NCI-H460 (cell line): ENCODE measurements around the gene SMYD3. TPM values are rescaled to one million over a fixed set of nuclear protein-coding genes. Genes with fewer than 3 reads are reported as not detected.
"Not testable (repeated sequence)": the region's sequence is repeated elsewhere in the genome, so short reads cannot be mapped to it uniquely, and the experiment has no call there.

Experiments used
- DNase-seq: peaks from one replicate; pipeline ENCODE4 v3.0.0-alpha.2; 2016; ENCODE audit warnings: low read depth; ENCODE audit errors: extremely low read depth
- total RNA-seq: library from RNA; depleted of rRNA; stranded (reverse); fragments of >200 nt; shearing (Covaris generic); gene quantifications from 2 replicates; pipeline ENCODE4 v1.2.3, GENCODE V29; 2014

SMYD3 gene
- total RNA-seq, 1 experiment from 2014 or later: 348 TPM

DNA sequence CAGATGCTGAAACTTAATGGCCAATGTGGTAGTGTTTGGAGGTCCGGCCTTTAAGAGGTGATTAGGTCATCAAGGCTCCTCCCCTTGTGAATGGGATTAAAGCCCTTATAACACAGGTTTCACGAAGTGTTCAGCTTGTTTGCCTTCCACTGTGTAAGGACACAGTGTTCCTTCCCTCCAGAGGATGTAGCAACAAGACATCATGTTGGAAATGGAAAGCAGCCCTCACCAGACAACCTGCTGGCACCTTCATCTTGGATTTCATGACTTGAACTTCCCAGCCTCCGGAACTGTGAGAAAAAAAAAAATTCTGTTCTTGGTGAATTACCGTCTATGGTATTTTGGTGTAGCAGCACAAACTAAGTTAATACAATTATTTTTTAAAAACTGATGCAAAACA lies 738.5 kb downstream of the SMYD3 start:
- DNase-seq: no peak

DNA sequence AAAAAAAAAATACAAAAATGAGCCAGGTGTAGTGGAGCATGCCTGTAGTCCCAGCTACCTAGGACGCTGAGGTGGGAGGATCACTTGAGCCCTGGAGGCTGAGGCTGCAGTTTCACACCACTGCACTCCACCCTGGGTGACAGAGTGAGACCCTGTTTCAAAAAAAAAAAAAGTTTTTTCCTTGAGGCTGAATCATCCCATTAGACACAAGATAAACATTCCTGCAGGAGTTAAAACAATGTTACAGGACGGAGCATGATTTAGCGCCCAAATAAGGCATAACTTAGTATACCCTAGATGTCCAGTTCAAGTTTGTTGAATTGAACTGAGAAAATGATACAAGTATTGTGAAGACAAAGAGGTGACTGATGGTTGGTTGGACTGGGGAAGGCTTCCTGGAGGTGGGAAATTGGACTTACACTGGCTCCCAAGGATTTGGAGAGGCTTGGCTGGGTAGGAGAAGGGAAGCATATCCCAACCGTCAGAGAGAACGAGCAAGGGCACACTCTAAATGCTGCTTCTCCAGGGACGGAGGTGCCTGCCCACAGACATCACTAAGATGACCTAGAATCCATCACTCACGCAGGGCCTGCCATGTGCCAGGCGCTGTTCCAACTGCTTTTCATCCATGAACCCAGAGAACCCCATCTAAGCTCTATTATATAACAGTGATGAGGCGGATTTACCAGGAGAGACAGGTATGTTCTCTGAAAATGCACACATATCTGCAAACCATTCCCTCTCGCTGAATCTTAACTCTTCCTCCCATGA lies 741.7 kb downstream of the SMYD3 start:
- no peak for DNase-seq

- DNase-seq: no peak
Measured at GRCh38 chr1:245763873-245764331, 743.2 kb downstream of the SMYD3 start.

GRCh38 chr1:245762396-245762910 lies 744.6 kb downstream of the SMYD3 start:
- DNase-seq: no peak

DNA sequence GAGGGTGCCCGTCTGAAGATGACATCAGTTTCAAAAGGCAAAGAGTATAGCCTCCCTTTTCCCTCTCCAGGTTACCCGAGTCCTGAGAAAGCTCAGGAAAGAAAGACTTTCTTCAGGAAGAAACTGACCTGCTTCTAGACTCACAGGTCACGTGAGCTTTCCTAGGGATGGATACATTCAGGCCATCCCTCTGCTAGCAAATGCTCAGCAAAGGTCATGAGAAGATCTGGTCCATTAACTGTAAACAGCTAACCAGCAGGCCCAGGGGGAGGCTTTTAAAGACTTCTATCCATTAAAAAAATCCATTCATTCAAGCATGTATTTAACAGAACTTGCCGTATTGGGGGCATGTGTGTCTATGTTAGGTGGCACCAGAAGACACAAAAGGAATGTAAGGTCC lies 746.8 kb downstream of the SMYD3 start:
- no peak for DNase-seq

- DNase-seq: no peak
Measured at GRCh38 chr1:245754463-245754961, 752.6 kb downstream of the SMYD3 start.

- no peak for DNase-seq
Measured at GRCh38 chr1:245753807-245754206, 753.3 kb downstream of the SMYD3 start.

DNA sequence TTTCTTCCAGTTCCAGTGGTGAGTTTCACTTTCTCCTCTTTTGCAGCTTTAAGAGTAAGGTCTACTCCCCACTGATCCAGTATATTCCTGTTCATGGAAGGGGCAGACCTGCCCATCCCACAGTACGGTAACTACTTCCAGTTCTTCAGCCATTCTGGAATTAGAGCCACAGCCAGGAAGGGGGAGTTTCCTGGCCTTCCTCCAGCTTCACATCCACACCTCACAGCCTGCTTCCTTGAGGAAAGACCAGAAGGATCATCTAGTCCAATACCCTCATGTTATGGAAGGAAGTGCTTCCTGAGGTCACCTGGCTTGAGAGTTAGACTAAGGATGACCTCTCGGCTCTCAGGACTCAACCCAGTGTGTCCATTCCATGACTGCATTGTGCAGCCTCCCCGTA lies 754.5 kb downstream of the SMYD3 start:
- no peak for DNase-seq

DNA sequence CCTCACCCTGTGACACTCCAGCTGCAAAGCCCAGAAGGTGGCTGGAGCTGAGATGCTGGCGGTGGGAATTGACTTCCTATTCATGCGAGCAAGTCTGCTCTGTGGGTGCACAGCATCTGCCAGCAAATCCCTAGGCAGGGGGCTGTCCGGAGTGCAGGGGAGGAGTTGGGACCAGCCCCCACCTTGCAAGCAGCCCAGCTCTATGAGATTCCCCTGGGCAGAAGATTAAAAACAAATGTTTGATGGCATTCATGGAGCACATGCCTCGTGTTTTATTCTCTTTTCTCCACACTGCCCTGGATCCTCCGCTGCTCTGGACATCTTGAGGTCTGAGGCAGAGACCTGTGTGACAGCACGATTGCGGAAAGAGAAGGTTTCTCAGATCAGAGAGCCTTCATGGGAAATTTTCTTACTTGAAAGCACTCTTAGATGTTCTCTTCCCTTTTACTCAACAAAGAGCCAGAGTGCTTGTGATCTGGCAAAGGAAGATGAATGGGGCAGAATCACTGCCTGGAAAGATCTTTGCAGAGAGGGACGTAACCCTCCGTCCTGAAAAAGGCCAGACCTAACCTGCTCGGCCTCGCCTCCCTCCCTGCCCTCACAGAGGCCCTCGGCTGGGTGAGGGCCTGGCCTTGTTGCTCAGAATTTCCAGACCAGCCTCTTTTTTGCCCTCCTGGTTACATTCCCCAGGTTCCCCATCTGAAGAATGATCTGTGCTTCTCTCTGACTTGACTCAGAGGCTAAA lies 755.2 kb downstream of the SMYD3 start:
- no peak for DNase-seq

- no peak for DNase-seq
Measured at GRCh38 chr1:245751116-245751515, 756.0 kb downstream of the SMYD3 start.

- no peak for DNase-seq
Measured at GRCh38 chr1:245750261-245750660, 756.8 kb downstream of the SMYD3 start.

DNA sequence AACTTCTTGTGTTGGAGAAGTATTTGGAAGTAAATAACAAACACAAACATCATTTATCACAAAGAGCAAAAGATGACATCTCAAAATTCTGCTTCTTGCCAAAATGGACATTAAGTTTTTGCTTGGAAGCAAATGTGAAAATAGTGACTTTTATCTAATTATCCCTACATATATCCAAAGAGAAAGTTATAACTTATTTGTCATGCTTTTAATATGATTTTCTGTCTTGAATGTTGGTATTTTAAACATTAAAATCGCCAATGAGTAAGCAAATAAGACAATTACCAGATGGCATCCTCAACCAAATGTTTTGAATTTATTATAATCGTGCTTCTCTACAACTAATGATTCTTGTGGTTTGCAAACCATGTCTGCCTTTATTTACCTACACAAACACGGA lies 758.0 kb downstream of the SMYD3 start:
- no peak for DNase-seq

- no peak for DNase-seq
Measured at GRCh38 chr1:245748646-245749045, 758.4 kb downstream of the SMYD3 start.

DNA sequence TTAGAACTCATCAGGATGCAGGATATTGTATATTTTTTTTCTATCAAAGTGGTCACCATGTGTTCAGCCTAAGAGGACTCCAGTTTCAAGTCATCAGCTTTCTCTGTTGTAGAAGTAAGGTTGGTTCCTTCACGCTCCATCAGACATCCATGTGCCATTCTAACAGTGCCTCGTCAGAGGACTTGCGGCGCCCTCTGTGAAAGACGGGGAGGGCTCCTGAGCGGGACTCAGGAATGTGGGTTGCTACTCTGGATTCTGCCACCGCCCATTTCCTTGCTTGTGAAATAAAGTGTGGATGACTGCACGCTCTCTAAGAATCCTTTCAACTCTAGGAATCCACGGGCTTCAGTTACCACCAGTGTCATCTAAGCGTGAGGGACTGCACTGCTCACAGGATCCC lies 758.8 kb downstream of the SMYD3 start:
- no peak for DNase-seq

DNA sequence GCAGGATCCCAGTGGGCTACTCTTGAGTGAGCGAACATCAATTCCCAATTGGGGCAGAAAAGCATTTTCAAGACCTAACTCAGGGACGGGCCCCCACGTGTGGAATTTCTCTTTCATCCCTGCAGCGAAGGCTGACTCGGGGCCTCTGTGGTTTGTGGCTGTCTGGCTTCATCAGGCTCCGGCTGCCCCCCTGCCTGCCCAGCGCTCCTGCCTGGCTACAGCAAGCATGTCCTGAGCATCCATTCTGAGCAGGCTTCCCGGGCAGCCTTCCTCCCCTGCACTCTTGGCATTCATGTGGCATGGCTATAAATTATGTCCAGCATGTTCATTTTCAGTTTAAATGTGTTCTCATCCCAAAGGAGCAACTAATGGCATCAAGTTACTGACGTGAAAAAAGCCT lies 764.2 kb downstream of the SMYD3 start:
- DNase-seq: no peak

DNA sequence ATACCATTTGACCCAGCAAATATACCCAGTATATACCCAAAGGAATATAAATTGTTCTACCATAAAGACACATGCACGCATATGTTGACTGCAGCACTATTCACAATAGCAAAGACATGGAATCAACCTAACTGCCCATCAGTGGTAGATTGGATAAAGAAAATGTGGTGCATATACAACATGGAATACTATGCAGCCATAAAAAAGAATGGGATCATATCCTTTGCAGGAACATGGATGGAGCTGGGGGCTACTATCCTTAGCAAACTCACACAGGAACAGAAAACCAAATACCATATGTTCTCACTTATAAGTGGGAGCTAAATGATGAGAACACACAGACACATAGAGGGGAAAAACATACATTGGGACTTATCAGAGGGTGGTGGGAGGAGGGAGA lies 766.7 kb downstream of the SMYD3 start:
- DNase-seq: not testable (repeated sequence)

DNA sequence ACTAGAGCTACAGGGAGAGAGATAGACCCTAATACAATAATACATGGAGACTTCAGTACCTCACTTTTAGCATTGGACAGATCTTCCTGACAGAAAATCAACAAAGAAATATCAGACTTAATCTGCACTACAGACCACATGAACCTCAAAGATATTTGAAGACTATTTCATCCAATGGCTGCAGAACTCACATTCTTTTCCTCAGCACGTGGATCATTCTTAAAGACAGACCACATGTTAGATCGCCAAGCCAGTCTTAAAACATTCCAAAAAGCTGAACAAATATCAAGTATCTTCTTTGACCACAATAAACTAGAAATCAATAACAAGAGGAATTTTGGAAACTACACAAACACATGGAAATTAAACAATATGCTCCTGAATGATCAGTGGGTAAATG lies 776.3 kb downstream of the SMYD3 start:
- DNase-seq: no peak

DNA sequence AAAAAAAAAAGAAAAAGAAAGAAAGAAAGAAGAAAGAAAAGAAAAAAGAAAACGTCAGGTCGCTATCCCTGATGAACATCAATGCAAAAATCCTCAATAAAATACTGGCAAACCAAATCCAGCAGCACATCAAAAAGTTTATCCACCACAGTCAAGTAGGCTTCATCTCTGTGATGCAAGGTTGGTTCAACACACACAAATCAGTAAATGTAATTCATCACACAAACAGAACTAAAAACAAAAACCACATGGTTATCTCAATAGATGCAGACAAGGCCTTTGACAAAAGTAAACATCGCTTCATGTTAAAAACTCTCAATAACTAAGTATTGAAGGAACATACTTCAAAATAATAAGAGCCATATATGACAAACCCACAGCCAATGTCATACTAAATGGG lies 779.0 kb downstream of the SMYD3 start:
- DNase-seq: not testable (repeated sequence)

GRCh38 chr1:245721488-245721887 lies 785.6 kb downstream of the SMYD3 start:
- DNase-seq: no peak

DNA sequence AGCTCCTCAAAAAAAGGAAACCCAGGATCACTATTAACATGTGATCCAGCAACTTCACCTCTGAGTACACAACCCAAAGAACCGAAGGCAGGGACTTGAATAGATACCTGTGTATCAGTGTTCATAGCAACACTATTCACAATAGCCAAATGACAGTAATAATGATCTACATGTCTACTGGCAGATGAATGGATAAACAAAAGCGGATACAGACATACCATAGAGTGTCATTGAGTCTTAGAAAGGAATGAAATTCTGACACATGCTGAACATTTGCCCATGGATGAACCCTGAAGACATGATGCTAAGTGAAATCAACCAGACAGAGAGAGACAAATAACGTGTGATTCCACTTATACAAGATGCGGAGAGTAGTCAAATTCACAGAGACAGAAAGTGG lies 788.1 kb downstream of the SMYD3 start:
- no peak for DNase-seq

- DNase-seq: no peak
Measured at GRCh38 chr1:245718123-245718522, 789.0 kb downstream of the SMYD3 start.

DNA sequence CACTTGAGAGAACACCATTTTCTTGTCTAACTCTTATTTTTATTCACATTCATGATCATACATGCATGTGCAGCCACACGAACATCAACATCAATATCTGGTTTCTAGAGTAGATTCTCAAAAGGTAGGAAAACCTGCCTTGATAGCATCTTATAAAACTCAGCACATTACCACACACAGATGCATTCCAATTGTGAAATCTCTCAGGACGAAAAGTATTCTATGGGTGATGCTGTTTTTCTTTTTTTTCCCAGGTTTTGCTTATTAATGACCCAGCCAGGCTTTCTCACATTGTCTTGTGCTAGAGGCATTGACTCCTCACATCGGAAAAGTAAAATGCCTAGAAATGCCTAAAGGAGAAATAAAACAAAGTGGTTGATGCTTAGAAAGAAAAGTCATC lies 789.5 kb downstream of the SMYD3 start:
- no peak for DNase-seq
